Measurements from ENCODE around the gene RBM46.

Gene RBM46

GRCh38 chr4:154781126-154781982, at the start of gene RBM46:
Gene RBM46 (plus strand): TSS chr4:154781272. CDS start chr4:154796753, 15,481 bp downstream.
- DNase-seq (ENCODE audit: low read depth, low spot score): no peak

GRCh38 chr4:154731756-154732155, 49.3 kb upstream of the RBM46 start:
- no peak for DNase-seq (ENCODE audit: low read depth, low spot score)

- DNase-seq (ENCODE audit: low read depth, low spot score): no peak
Measured at GRCh38 chr4:154732669-154733068, 48.4 kb upstream of the RBM46 start.

- DNase-seq (ENCODE audit: low read depth, low spot score): no peak
Measured at GRCh38 chr4:154736770-154737169, 44.3 kb upstream of the RBM46 start.

GRCh38 chr4:154738426-154738825, 42.6 kb upstream of the RBM46 start:
- no peak for DNase-seq (ENCODE audit: low read depth, low spot score)

GRCh38 chr4:154739111-154739510, 42.0 kb upstream of the RBM46 start:
- no peak for DNase-seq (ENCODE audit: low read depth, low spot score)

- DNase-seq (ENCODE audit: low read depth, low spot score): no peak
Measured at GRCh38 chr4:154740462-154740861, 40.6 kb upstream of the RBM46 start.

GRCh38 chr4:154741131-154741665, 39.9 kb upstream of the RBM46 start:
- DNase-seq (ENCODE audit: low read depth, low spot score): no peak

GRCh38 chr4:154741922-154742850, 38.9 kb upstream of the RBM46 start:
- DNase-seq (ENCODE audit: low read depth, low spot score): no peak

GRCh38 chr4:154743683-154744340, 37.3 kb upstream of the RBM46 start, which contains the start of gene LRAT:
Gene LRAT (plus strand): TSS chr4:154744000. CDS start chr4:154744327, 327 bp downstream.
- DNase-seq (ENCODE audit: low read depth, low spot score): no peak

GRCh38 chr4:154744341-154744926, 36.6 kb upstream of the RBM46 start:
- no peak for DNase-seq (ENCODE audit: low read depth, low spot score)

- no peak for DNase-seq (ENCODE audit: low read depth, low spot score)
Measured at GRCh38 chr4:154757713-154758112, 23.4 kb upstream of the RBM46 start.

GRCh38 chr4:154760895-154761294, 20.2 kb upstream of the RBM46 start:
- DNase-seq (ENCODE audit: low read depth, low spot score): no peak

GRCh38 chr4:154778264-154778663, 2.8 kb upstream of the RBM46 start:
- no peak for DNase-seq (ENCODE audit: low read depth, low spot score)

- DNase-seq (ENCODE audit: low read depth, low spot score): no peak
Measured at GRCh38 chr4:154779362-154779947, 1.6 kb upstream of the RBM46 start.

GRCh38 chr4:154781983-154782293, 866 bp downstream of the RBM46 start:
- DNase-seq (ENCODE audit: low read depth, low spot score): no peak

- no peak for DNase-seq (ENCODE audit: low read depth, low spot score)
Measured at GRCh38 chr4:154807042-154807630, 26.1 kb downstream of the RBM46 start.

- DNase-seq (ENCODE audit: low read depth, low spot score): no peak
Measured at GRCh38 chr4:154818230-154818629, 37.2 kb downstream of the RBM46 start.

- no peak for DNase-seq (ENCODE audit: low read depth, low spot score)
Measured at GRCh38 chr4:154822775-154823174, 41.7 kb downstream of the RBM46 start.

GRCh38 chr4:154836030-154836429, 55.0 kb downstream of the RBM46 start:
- no peak for DNase-seq (ENCODE audit: low read depth, low spot score)

- DNase-seq (ENCODE audit: low read depth, low spot score): no peak
Measured at GRCh38 chr4:154836513-154836912, 55.4 kb downstream of the RBM46 start.

Measured in iPS DF 19.7 (cell line).